ENCODE measurements around the gene LRRFIP1.

The LRRFIP1 gene

GRCh38 chr2:237697586-237698357 lies 70.4 kb downstream of the LRRFIP1 start:
- no peaks in the 10 kb centered on the region for H3K9me3 ChIP-seq (ENCODE audit: control insufficient read depth, low read length)
- peaks cover 47% of the 10 kb centered on the region for H3K79me2 ChIP-seq
- no peak overlapping the region for H3K4me3 ChIP-seq (ENCODE audit: low read depth, low read length)
- H3K4me1 ChIP-seq: peaks cover 48% of the 10 kb centered on the region
- TF ChIP-seq CTCF (IDR thresholded peaks at IDR 0.05): no peak
- no peaks in the 10 kb centered on the region for H3K27me3 ChIP-seq (ENCODE audit: control insufficient read depth, insufficient read depth, low read length)
- no peak overlapping the region for H2AFZ ChIP-seq
- no peak overlapping the region for H3K9ac ChIP-seq
- peak overlapping the region; percentile 37 for H3K4me2 ChIP-seq (ENCODE audit: low read length)
- no peak overlapping the region for H3K27ac ChIP-seq
- no peaks in the 10 kb centered on the region for H3K36me3 ChIP-seq (ENCODE audit: control insufficient read depth, insufficient read depth, low read length)

- no peak overlapping the region for H3K27ac ChIP-seq
- H3K9ac ChIP-seq: no peak overlapping the region
Measured at GRCh38 chr2:237698358-237698694, 70.9 kb downstream of the LRRFIP1 start.

GRCh38 chr2:237699870-237700511 lies 72.6 kb downstream of the LRRFIP1 start:
- Histone ChIP-seq H3K27ac (no peak overlapping the region), H3K4me1 (peaks cover 40% of the 10 kb centered on the region), H3K4me2 (ENCODE audit: low read length) (no peak overlapping the region), H3K79me2 (peaks cover 42% of the 10 kb centered on the region), H3K27me3 (ENCODE audit: control insufficient read depth, insufficient read depth, low read length) (no peaks in the 10 kb centered on the region), H3K9ac (no peak overlapping the region), H2AFZ (no peak overlapping the region), H3K36me3 (ENCODE audit: control insufficient read depth, insufficient read depth, low read length) (no peaks in the 10 kb centered on the region), H3K9me3 (ENCODE audit: control insufficient read depth, low read length) (no peaks in the 10 kb centered on the region), H3K4me3 (ENCODE audit: low read depth, low read length) (no peak overlapping the region)
- TF ChIP-seq CTCF (IDR thresholded peaks at IDR 0.05): no peak

More at GRCh38 chr2:237698358-237698694, 70.9 kb downstream of the LRRFIP1 start:
- no peaks in the 10 kb centered on the region for H3K27me3 ChIP-seq (ENCODE audit: control insufficient read depth, insufficient read depth, low read length)
- H3K4me3 ChIP-seq (ENCODE audit: low read depth, low read length): no peak overlapping the region
- no peak overlapping the region for H2AFZ ChIP-seq
- no peaks in the 10 kb centered on the region for H3K9me3 ChIP-seq (ENCODE audit: control insufficient read depth, low read length)
- no peak for TF ChIP-seq CTCF (IDR thresholded peaks at IDR 0.05)
- no peaks in the 10 kb centered on the region for H3K36me3 ChIP-seq (ENCODE audit: control insufficient read depth, insufficient read depth, low read length)
- H3K4me1 ChIP-seq: peaks cover 46% of the 10 kb centered on the region
- H3K79me2 ChIP-seq: peaks cover 41% of the 10 kb centered on the region
- H3K4me2 ChIP-seq (ENCODE audit: low read length): no peak overlapping the region

- Histone ChIP-seq H3K9ac (no peak overlapping the region), H3K79me2 (peaks cover 47% of the 10 kb centered on the region), H3K9me3 (ENCODE audit: control insufficient read depth, low read length) (no peaks in the 10 kb centered on the region), H3K4me3 (ENCODE audit: low read depth, low read length) (no peak overlapping the region), H3K4me2 (ENCODE audit: low read length) (no peak overlapping the region), H3K27ac (no peak overlapping the region), H3K36me3 (ENCODE audit: control insufficient read depth, insufficient read depth, low read length) (no peaks in the 10 kb centered on the region), H3K27me3 (ENCODE audit: control insufficient read depth, insufficient read depth, low read length) (no peaks in the 10 kb centered on the region), H3K4me1 (peaks cover 36% of the 10 kb centered on the region), H2AFZ (no peak overlapping the region)
- TF ChIP-seq CTCF (IDR thresholded peaks at IDR 0.05): no peak
Measured at GRCh38 chr2:237700512-237701032, 73.2 kb downstream of the LRRFIP1 start.

Measured in parathyroid adenoma (tissue), 2 donors.